Fibroblast of skin of back (primary cell): ENCODE results near the gene TNPO1. TPM values are rescaled to one million over a fixed set of nuclear protein-coding genes. Genes with fewer than 3 reads are reported as not detected.
"Not testable (repeated sequence)": the region's sequence is repeated elsewhere in the genome, so short reads cannot be mapped to it uniquely, and the experiment has no call there.

Experiments used
- DNase-seq: peaks from one replicate; pipeline ENCODE4 v3.0.0-alpha.2; 2013
- polyA plus RNA-seq, 2 experiments: library from polyadenylated mRNA; unstranded; fragments of 120-200 nt; gene quantifications; one replicate each; pipeline ENCODE4 v1.2.1, GENCODE V29; 2013; ENCODE audit not compliant: insufficient read length in 2 of 2

Gene TNPO1
- 83.4 TPM for polyA plus RNA-seq (2013, experiment 1 of 2; ENCODE audit: insufficient read length)
- polyA plus RNA-seq (2013, experiment 2 of 2; ENCODE audit: insufficient read length): 51.8 TPM

DNA sequence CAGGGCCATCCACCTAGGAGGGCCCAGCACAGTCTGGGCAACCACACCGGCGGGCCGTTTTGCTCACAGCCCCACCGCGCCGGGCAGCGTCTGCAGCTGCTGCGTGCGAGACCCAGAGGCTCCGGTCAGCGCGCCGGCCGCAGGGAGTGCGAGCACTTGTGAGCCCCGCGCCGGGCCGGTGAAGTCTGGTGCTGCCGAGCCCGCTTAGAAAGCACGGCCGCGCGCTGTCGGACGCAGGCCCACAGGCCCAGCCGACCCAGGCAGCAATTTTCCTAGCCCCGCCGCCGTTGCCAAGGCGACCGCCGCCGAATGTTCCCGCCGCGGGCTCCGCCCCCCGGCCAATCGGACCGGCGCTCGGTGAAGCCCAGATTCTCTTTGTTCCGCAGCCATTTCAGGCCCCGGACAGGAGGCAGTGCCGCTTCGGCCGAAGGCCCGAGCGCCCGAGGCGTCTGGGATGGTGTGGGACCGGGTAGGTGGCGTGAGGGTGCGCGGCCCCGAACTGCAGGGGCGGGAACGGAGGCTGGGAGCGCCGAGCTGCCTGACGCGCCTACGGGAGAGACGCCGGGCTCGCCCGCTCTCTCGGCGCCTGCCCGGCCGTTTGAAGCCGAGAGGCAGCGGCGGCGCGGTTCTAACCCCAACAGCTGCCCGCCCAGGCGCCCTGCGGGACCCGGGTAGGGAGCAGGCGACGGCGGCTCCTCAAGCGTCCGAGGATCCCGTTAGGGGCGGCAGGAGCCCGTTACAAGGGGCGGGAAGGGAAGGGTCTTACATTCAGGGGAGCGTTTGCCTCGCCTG, at the start of gene TNPO1:
Gene TNPO1 (plus strand): TSS at position 378 of the 792 bp plus-strand sequence. CDS start 77 bp downstream, at position 455.
- peak; percentile 91 for DNase-seq

DNA sequence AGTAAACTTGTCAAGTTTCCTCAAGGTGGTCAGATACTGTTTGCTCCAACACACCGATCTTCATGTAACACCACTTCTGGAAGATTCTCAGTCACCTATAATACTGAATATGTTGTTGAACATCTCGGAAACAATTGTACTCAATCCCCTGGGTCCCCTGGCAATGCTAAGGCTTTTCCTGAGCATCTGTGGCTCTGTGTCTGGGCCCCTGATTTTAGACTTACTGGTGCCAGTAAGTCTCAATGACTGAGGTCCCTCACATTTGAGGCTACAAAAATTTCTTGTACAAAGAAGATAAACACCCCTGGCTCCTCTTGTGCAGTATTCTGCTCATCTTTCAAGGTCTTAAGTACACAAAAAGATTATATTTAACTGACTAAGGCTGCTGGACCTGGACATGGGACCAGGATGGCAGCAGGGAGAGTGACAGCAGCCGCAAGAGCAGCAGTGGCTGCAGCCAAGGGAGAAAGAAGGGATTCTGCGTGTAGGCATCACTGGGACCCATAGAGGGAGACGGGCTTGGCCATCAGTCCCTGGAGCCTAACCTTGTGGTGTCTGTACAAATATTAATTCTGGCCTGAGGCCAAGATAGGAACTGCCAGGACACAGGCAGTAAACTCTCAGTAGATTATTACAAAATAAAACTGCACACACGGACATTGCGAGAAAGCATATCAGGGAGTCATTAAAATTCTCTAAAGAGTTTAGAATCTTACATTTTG, 49.0 kb upstream of the TNPO1 start:
- DNase-seq: peak; percentile 53

DNA sequence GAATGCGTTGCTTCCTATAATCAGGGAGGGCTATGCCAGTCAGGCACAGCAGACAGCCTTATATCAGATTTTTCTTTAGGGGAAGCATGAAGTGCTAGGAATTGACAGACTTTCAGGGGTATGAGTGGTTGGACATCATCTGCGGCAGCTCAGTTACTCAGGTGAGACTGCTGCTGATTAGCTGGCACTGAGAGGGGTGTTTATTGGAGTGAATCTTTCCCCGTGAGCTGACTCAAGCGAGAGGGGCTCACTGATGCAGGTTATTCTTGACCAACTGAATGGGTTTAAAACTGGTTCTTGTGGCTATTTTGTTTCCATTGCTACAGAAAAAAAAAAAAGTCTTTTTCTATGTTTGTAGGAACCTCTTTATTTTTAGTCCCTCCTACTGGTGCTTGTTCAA, 46.2 kb upstream of the TNPO1 start:
- no peak for DNase-seq

DNA sequence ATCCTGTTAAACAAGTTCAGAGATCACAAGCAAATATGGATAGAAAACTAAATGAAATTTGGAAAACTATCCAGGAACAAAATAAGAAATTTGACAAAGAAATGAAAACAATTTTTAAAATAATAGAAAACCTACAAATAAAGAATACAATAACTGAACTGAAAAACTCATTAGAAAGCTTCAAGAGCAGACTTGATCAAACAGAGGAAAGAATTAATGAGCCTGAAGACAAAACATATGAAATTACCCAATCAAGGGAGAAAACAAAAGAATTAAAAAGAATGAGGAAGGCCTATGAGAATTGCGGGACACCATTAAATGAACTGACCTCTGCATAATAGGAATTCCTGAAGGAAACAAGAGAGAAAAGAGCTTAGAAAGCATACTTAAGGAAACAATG, 39.8 kb upstream of the TNPO1 start:
- no peak for DNase-seq

DNA sequence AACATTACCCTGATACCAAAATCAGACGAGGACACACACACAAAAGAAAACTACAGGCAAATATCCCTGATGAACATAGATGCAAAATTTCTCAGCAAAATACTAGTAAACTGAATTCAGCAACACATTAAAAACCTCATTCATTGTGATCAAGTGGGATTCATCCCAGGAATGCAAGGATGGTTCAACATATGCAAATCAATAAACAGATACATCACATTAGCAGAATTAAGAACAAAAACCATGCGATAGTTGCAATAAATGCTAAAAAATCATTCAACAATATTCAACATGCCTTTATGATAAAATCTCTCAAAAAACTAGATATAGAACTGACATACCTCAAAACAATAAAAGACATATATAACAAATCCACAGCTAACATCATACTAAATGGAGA, 36.9 kb upstream of the TNPO1 start:
- no peak for DNase-seq

DNA sequence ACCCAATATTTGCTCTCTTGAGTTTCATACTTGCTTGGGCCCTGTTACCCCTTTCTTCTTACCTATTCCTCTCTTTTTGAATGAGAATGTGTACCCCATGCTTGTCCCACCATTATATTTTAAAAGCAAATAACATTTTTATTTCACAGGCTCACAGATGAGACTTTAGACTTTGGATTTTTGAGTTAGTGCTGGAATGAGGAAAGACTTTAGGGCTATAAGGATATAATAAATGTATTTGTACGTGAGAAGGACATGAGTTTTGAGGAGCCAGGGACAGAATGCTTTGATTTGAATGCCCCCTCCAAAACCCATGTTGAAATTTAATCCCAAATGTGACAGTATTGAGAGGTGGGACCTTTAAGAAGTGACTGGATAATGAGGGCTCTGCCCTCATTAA, 33.1 kb upstream of the TNPO1 start:
- DNase-seq: no peak

DNA sequence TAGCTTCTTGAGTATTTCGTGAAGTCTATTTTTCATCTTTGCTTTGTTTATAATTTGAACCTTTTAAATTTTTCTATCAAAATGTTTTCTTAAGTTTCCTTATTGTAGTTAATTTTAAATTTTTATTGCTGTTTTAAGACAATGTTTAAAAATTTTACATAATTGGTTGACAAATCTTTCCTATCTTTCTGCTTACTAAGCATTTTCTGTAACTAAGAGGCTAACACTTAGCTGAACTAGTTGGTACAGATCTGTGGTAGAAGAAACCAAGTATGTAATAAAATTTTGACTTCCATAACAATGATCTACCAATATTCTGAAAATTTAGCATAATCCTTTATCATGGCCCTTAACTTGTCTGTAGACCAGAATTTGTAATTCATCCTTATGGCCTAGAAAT, 32.3 kb upstream of the TNPO1 start:
- DNase-seq: no peak

DNA sequence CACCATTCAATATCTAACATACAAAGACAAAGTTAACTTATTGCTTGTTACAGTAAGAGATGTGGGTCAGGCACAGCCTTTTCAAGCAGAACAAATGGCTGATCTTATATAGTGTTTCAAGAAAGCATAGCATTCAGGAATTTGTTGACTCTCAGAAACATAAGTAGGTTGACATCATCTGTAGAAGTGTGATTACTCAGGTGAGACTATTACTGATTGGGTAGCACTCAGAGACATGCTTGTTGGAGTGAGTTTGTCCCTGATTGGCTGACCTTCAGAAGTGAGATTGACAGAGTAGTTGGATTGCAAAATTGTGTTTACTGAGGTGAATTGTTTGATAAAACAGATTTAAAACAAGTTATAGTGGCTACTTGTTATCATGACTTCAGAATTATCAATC, 30.7 kb upstream of the TNPO1 start:
- DNase-seq: no peak

DNA sequence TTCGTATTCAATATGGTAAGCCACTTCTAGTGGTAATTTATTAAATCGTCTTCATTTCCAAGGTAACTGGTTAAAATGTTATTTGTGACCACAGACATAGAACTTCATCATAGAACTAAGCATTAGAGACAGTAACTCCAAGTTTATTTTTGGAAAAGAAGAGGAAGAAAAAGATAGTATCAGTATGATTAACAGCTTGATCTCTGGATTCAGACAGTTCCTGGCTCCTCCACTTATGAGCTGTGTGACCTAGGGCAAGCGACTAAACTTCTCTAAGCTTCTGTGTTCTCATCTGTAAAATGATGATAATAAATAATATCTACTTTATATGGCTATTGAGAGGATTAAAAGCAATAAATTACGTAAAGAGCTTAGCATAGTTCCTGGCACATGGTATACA, 29.8 kb upstream of the TNPO1 start:
- DNase-seq: no peak

DNA sequence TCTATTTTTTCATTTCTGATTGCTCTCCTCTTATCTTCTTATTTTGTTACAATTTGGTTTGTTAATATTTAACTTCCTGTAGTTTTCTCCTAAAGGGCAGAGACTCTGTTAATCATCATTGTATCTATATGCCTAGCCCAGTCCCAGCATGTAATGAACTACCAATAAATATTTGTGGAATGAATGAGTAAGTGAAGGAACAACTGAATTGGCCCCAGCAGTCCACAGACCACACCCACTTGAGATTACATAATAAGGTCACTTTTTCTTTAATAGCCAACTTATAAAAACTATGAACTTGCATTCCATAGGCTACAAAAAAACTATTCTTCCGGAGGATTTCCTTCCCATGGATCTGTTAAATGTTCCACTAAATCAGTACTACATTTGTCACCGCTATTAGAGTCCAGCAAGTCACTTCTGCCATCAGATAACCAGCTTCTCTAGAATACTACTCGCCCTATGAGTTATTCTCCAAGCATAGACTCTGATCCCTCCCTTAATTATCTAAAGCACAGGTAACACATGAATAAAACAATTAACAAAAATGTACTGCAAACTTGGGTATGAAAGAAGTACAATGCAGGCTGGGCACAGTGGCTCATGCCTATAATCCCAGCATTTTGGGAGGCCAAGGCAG, 27.5 kb upstream of the TNPO1 start:
- DNase-seq: peak; percentile 56

DNA sequence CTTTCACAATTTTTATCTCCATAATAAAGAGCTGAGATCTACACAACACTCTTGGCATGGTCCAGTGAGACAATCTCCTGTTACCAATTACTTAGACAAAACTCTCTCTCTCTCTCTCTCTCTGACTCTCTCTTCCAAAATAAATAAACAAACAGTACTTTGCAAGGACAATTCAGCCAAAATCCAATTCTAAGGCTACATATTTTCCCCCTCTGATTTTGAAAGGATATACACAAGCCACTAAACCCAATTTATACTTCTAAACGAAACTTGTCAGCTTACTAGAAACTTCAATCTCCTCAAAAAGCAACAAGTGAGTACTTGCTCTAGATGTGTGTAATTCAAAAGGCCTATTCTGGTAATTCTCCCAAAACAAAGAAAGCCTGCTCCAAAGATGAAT, 26.3 kb upstream of the TNPO1 start:
- no peak for DNase-seq

DNA sequence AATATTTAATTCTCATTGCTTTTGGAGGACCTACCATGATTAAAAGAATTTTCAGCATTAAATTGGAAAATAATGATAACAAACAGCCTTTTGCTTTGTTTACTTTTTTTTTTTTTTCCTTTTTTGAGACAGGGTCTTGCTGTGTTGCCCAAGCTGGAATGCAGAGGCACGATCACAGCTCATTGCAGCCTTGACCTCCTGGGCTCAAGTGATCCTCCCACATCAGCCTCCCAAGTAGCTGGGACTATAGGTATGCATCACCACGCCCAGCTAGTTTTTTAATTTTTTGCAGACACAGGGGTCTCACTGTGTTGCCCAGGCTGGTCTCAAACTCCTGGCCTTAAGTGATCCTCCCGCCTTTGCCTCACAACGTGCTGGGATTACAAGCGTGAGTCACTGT, 23.8 kb upstream of the TNPO1 start:
- DNase-seq: not testable (repeated sequence)

DNA sequence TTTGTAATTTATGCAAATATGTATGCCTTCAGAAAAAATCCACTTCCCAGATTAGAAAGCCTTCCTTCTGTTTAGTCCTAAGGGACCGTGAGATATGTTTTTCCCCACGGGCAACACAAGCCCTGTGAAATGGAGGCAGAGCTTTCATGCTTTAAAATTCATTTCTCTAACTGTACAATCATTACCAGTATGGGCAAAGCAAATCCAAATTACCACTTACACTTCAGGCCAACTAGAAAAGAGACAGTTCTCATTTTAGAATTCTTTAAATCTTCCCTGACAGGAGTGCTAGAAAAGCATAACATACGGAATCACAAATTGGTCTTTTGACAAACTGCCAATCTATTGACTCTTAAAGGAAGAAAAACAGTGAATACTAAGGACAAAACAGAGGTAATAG, 20.5 kb upstream of the TNPO1 start:
- DNase-seq: no peak

DNA sequence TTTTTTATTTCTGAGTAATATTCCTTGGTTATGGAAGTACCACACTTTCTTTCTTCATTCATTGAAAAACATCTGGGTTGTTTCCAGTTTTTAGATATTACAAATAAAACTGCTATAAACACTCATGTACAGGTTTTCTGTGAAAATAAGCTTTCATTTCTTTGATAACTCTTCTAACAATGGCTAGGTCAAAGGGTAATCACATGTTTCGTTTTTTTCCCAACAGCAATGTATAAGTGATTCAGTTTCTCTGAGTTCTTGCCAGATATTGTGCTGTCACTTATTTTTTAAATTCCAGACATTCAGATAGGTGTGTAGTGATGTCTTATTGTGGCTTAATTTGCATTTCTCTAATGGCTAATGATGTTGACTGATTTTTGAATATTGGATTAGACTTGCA, 16.7 kb upstream of the TNPO1 start:
- DNase-seq: no peak

DNA sequence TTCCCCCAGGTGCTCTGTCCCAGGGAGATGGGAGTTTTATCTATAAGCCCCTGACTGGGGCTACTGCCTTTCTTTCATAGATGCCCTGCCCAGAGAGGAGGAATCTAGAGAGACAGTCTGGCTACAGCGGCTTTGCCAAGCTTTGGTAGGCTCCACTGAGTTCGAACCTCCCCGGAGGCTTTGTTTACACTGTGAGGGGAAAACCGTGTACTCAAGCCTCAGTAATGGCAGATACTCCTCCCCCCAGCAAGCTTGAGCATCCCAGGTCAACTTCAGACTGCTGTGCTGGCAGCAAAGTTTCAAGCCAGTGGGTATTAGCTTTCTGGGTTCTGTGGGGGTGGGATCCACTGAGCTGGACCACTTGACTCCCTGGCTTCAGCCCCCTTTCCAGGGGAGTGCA, 7.8 kb upstream of the TNPO1 start:
- not testable (repeated sequence) for DNase-seq

DNA sequence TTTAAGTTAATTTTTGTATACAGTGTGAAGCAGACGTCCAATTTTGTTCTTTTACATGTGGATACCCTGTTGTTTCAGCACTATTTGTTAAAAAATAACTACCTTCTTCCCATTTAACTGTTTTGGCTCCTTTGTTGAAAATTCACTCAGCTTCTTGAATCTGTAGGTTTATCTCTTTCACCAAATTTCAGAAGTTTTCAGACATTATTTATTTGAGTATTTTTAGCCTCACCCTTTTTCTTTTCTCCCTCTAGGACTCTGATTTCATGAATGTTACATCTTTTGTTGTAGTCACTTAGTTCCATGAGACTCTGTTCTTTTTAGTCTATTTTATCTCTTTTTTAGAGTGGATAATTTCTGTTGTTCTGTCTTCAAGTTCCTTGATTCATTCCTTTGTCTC, 4.6 kb upstream of the TNPO1 start:
- DNase-seq: no peak

DNA sequence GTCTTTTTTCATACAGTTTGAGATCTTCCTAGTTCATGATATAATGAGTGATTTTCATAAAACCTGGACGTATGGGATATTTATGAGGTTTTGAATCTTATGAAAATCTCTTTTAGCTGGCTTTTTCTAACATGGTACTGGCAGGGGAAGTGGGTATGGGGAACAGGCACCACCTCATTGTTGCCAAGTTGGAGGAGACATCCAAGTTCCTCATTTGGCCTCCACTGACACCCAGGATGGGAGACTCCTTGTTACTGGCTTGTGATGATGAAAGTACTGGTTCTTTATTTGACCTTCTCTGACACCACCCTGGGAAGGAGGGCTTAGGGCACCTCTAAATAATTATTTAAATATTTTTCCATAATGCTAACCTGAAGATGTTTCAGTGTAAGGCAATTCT, 4.0 kb upstream of the TNPO1 start:
- no peak for DNase-seq

DNA sequence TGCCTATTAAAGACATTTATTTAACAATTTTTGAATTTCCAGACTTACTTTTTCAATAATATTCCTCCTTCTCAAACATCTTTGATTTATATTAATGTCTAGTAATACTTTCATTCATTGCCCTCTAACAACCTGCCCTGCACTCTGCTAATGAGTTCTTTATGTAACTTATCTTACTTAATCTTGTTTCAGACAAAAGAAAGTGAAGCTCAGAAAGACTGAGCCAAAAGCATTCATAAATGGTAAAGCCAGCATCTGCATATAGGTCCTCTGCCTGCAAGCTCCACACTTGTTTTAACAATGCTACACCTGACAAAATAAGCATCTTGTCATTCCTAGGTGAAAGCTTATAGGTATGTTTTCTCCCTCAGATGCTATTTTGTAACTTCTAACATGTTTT, 2.4 kb upstream of the TNPO1 start:
- DNase-seq: no peak

DNA sequence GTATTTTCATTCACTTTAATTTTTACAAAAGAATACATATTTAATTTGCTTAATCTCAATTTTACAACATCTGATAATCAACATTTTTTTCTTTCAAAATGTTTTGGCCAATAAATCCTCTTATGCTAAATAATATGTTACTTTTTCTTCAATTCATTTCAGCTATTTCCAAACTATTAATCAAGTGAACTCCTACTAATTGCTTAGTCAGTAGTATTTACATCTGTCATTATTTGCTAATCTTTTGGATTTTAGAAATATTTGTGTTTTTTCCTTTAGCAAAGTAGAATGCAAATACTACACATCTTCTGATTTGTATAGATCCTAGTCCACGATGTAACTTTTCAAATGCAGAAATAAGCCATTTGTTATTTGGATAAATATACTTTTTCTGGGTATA, 1.6 kb upstream of the TNPO1 start:
- no peak for DNase-seq

DNA sequence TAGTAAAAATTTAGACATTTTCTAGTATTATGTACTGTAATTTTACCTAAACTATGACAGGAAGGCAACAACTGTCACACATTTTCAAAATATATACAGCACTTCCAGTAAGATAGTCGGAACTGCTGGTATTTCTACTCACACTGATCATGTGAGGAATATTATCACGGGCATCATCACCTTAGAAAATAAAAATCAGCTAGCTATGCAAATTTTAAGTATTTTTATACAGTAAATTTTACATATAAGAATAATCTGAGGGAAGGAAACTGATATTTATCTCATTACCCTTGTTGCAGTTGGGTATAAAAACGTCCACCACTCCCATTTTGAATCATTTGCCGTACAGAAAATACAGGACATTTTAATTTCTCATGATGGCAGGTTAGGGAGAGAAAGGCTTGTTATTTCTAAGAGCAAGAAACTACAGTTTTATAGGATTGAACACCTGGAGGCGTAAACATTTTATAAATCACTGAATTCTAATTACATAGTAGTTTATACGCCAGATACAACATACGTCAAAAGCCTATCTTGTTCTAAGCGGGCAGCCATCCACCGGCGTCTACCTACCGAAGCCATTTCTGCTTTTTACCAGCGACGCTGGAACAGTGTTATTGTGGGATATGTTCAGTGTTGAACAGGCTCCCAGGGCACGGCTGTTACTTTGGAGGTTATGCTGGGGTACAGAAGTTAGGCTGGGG, 729 bp upstream of the TNPO1 start:
- DNase-seq: no peak

DNA sequence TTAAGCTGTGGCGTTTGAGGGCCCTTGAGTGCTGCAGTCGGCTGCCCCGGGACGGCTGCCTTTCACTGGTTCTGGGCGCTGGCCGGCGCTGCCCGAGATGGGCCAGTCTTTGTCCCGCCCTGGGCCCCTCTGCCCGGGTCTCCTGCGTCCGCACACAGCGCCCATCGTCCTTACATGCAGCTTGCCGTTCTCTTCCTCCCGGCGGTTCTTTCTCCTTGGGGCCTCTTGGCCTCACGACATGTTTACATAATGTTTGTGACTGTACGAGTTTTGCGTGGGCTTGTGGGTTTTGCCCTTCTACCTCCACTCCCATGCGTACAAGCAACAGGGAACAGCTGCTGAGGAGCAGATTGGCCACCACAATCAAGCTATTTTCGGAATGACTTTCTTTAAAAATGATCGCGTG, 618 bp downstream of the TNPO1 start:
- DNase-seq: peak; percentile 49

DNA sequence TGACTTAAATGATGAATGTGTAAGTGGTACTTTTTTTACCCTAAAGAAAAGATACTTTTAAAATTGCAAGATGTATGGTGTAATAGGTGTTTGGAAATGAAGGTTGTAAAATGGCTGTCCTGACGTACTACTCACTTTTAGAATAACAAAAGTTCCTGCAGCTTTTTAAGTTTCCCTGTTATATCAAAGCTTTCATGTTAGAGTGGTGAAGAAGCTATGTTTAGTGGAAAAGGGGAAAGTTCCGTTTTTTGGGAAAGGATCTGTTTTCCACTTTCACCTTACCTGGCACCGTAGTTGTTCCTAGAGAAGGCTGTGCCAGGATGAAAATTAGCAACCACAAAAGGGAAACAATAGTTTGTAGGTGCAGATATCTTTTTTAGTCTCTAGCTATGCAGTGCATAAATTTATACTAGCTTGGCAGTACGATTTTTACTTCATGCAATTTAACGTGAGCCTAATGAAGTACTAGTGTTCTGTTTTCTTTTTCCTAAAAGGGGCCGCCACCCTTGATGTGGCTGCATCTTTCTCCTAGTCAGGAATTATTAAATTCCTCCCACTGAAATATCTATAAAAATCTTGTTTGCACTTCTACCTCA, 1.3 kb downstream of the TNPO1 start:
- no peak for DNase-seq
